ENCODE results near the gene LZTFL1.

Gene LZTFL1

GRCh38 chr3:45807681-45808540 is 34.0 kb downstream of the LZTFL1 start:
- DNase-seq (ENCODE audit: low spot score): no peak

DNA sequence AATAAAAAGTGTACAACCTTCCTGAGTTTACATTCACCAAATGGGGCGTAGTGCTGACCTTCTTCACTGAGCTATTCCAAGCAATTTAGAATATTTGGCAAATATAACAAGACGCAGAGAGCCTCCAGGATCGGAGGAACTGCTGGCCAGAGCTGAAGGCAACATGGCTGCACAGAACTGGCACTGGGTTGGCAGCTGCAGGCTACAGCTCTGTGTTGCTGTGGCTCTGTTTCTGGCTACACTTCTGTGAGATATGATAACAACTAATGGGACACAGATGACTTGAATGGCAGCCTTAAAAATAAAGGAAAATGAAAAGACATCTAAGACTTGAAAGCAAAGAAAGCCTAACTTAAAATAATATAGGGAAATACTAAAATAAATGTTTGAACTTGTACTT is 34.8 kb downstream of the LZTFL1 start:
- no peak for DNase-seq (ENCODE audit: low spot score)

DNA sequence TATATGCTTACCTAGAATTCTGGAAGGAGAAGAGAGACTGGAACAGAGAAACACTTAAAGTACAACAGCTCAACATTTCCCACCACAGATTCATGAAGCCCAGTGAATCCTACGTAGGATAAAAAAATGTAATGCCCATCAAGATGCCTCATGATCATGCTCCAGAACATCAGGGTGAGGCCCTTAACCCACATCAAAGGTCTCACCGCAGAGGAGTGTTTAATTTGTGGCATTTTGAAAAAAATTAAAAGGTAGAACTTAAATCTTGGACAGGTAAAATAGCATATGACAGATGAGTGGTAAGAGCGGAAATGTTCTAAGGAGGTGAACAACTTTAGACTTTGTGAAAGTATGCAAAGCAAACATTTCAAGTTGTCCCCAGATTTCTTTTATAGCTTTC is 35.8 kb downstream of the LZTFL1 start:
- DNase-seq (ENCODE audit: low spot score): no peak

- DNase-seq (ENCODE audit: low spot score): no peak
These were observed 38.5 kb downstream of the LZTFL1 start for GRCh38 chr3:45803252-45803935.

DNA sequence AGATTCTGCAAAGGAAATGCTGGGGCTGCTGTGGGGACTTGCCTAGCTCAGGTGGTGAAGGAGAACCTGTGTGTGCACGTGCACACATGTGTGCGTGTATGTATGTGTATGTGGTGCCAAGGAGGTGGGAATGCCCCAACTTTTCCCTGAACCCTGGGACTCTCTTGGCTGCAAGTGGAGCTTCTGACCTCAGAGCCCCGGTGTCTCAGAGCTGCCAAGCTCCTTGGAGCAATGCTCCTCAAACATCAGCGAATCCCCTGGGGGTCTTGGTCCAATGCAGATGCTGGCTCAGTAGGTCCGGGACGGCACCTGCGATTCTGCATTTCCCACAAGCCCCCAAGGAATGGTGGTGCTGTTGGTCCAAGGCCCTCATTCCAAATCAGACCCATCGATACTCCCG is 39.8 kb downstream of the LZTFL1 start:
- no peak for DNase-seq (ENCODE audit: low spot score)

- DNase-seq (ENCODE audit: low spot score): no peak
These were observed 41.3 kb downstream of the LZTFL1 start for GRCh38 chr3:45800611-45801010.

DNA sequence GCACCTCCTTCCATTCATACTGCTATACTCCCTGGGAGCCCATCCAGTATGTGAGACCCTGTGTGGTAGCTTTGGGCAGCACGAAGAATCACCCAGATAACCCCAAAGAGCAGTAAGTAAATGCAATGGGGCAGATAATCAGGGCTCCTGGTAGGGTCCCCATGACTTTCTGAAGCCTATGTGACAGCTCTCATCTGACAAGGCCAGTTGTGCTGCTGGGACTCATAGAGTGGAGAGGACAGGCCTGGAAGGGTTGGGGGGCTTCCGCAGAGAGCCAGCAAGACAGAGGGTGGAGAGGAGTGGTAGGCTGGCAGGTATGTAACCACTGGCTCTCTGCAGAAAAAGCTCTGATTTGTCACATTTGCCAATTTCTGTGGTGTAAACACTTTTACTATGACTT is 42.3 kb downstream of the LZTFL1 start:
- DNase-seq (ENCODE audit: low spot score): no peak

- DNase-seq (ENCODE audit: low spot score): no peak
These were observed 43.9 kb downstream of the LZTFL1 start for GRCh38 chr3:45798034-45798433.

- no peak for DNase-seq (ENCODE audit: low spot score)
These were observed 44.8 kb downstream of the LZTFL1 start for GRCh38 chr3:45796902-45797637.

DNA sequence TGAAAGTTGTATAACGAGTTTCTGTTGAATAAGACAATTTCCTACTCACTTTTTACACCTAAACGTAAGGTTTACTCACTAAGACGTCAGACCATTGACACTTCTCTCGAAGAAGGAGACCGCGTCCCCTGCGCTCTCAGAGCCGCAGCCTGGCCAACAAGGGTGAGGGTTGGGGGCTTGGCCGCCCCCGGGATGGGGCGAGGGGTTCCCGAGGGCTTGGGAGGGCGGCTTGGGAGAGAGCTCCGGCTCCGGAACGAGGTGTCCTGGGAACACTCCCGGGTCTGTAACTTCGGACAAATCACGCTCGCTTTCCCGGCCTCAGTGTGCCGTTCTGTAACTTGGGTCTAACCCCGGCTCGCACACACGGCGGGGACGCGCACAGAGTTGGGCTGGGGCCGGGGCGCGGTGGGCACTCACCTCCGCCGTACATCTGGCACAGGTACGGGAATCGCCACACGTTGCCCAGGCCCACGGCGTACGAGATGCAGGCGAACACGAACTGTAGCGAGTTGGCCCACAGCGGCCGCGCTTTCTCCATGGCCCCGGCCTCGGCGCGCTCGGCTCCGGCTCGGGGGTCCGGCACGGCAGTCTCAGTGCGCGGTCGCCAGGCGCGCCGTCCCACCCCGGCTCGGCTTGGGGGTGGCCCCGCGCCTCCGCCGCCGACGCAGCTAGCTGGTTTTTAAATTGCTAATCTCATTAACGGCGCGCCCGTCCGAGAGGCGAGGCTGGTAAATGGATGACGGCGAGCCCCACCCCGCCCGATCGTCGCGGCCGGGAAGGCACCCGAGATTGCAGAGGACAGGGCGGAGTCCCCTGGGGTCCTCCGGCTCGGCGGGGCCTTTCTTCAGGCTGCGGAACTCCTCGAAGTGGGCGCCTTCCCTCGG is 45.8 kb downstream of the LZTFL1 start, which contains the start of gene SLC6A20:
TSS of gene SLC6A20 (minus strand) at position 655 of the 884 bp plus-strand sequence. CDS start at position 538, 117 bp downstream.
- DNase-seq (ENCODE audit: low spot score): peak; percentile 33

DNA sequence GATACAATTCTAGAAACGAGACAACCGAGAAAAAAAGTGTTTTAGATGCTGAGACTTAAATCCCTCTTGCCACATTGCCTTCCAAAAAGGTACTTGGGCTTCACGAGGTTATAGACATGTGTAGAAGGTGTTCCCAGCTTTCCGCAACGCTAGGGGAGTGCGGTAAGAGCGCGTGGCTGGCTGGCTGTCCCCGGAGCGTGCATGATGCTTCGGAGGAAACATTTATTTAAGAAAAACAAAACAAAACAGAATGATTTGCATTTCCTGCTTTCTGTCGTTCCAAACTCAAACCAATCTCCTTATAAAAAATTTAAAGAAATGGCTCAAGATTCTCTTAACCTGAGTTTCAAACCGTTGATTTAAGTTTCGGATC is 46.4 kb downstream of the LZTFL1 start:
- DNase-seq (ENCODE audit: low spot score): no peak

GRCh38 chr3:45794660-45795059 is 47.3 kb downstream of the LZTFL1 start:
- no peak for DNase-seq (ENCODE audit: low spot score)

DNA sequence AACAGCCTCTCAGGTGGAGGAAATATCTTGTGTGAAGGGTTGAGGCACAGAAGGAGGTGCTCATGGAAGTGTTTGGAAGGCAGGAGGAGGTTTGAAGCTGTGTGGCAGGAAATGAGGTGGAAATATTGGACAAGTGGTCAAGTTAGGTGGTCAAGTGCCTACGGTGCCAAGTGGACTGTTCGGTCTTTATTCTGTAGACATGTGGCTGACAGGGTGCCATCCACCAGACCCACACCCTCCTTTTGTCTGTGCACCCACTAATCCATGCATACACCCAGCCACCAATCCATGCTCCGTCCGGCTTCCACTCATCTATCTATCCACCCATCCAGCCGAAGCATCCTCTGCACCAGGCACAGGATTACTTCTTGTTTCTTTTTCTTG is 47.8 kb downstream of the LZTFL1 start:
- DNase-seq (ENCODE audit: low spot score): no peak

DNA sequence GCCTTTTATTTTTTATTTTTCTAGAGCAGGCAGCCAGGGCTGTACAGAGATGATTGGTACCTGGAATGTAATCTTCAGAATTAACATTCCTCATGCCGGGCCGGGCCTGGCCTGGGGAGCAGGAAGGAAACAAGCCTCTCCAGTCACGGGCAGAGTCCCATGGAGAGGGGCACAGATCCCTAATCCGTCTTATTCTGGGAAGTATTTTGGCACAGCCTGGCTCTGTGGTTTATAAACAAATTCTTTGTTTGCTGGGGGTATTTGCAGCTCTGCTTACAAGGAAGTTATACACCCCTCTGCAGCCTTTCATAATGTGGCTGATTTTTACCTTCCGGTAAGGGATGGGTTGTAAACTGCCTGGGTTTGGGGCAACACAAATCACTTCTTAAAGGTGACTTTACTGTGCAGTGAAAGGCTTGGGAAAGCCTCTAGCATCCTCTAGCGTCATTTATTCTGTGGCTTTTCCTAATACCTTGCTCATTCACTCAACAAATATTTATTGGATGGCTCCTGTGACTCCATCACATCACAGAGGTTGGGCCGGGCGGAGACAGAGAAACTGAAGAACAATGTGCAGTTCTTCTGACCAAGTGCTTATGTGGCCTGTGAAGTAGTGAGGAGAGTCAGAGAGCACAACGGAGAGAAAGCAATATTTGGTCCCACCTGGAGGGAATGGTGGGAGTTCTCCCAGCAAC is 48.3 kb downstream of the LZTFL1 start:
- DNase-seq (ENCODE audit: low spot score): no peak

DNA sequence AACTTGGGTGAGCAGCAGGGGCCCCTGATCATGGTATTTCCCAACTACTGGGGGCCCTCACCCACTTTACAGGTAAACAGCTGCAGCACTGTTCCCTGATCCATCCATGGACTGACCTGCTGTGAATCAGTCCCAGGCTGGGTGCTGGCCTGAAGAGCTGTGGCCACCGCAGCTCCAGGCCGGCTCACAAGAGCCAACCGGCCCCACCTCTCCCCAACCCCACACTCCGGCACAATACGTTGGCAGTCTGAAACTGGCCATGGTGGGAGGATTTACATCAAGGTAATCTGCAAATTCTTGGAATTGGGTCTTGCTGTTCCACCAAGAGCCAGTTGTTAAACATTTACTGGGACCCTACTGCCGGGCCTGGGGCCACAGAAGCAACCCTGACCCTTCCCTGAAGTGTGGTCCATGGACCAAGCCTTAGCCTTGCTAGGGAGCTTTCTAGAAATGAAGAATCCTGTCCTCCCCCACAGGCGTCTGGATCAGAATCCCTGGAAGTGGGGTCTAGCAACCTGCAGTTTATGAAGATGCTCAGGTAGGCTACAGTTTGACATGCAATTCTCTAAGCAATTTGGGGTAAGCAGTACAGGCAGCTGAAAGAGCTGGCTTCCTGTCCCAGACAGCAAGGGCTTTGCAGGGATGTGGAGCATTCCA is 49.3 kb downstream of the LZTFL1 start:
- DNase-seq (ENCODE audit: low spot score): no peak

- DNase-seq (ENCODE audit: low spot score): no peak
These were observed 49.9 kb downstream of the LZTFL1 start for GRCh38 chr3:45792036-45792435.

DNA sequence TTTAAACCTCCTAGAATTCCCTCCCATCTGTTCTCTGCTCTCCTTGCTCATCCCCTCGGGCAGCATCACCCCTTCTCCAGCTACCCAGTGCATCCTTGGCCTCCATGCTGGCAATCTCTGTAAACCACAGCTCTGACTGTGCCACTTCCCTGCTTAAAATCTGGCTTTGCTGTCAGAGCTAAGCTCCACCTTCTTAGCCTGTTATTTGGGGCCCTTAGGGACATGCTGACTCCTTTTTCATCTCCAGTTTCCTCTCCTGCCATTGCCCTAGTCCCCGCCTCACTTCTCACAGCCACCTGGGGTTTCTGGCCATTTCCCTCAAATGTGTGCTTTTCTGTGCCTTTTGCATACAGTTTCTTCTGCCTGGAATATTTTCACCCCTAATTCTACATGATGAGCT is 51.3 kb downstream of the LZTFL1 start:
- DNase-seq (ENCODE audit: low spot score): no peak

DNA sequence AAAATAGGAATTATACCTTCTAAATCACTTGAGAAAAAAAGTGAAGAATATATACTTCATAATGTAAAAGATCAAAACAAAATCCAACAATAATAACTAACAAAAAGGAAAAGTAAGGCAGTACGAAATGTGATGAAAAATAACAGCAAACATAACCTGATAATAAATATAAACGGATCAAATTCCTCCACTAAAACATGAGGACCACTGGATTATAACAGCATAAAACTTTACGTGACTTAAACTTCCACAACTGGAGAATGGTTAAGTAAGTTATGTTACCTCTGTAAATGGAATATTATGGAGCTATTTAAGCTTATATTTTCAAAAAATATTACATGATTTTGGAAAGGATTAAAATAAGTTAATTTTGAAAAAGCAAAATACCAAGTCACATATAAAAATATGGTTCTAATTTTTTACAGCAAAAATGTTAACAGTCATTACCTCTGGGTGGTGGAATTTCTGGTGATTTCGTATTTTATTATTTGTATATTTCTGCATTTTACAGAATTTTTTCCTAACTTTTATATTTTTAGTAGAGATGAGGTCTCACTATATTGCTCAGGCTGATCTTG is 52.6 kb downstream of the LZTFL1 start:
- no peak for DNase-seq (ENCODE audit: low spot score)

DNA sequence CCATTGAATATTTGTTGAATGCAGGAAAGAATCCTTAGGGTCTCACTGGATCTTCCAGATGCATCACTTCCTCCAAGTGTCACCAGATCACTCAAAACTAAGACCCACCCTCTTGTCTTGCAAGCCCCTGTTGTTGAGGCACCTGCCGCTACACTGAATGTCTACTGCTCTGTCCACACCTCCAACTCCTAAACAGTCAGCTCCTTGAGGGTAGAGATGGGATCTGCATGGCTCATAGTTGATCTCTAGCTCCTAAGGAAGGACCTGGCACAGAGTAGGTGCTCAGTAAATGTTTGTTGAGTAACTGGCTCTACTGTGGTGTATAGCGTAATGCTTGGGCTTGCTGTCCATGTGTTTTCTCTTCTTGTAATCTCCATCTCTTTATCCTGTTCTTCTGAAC is 54.4 kb downstream of the LZTFL1 start:
- no peak for DNase-seq (ENCODE audit: low spot score)

DNA sequence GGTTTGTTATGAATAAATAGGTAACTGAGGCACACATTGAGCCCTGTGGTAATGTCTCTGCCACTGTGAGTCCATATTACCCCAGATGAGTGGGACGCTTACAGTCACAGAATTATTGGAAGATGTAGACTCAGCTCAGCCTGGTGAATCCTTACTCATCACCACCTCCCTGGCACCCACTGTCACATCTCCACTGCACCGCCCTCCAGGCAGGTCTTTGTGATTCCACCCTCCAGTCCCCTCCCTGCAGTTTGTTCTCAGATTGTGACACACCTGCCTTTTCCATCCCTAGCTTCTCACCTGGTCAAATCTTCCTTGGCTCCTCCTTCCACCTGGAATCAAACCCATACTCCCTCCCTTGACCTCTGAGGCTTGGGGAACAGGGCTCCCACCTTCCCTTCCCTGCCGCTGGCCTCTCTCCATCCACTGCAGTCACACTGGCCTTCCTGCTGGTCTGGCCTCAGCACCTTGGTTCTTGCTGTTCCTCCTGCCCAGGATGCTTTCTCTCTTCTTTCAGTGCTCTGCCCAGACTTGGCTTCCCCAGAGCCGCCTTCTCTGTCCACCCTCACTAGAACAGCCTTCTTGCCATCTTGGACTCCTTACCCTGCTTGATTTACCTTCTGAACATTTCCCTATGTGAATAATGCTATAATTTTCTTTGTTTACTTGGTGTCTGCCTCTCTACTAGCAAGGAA is 55.0 kb downstream of the LZTFL1 start:
- no peak for DNase-seq (ENCODE audit: low spot score)

Measured in AG20443 (cell line).